DOHH2 (cell line): ENCODE results near the gene COL4A1.

Source experiments
- H3F3A ChIP-seq: fragments of 200-600 bp; sonication (generic), shearing (Covaris generic); 2 replicates; pipeline ENCODE4 v1.6.0; 2016; ENCODE audit warnings: antibody characterized with exemption, mild to moderate bottlenecking; ENCODE audit not compliant: control insufficient read depth, insufficient read depth
- H3K27ac ChIP-seq: fragments of 200-600 bp; sonication (generic); 2 replicates; pipeline ENCODE4 v1.5.1; 2014; ENCODE audit warnings: low read depth, mild to moderate bottlenecking, low read length, moderate library complexity
- H3K27me3 ChIP-seq: fragments of 200-600 bp; sonication (generic); 2 replicates; pipeline ENCODE4 v1.6.1; 2014; ENCODE audit warnings: mild to moderate bottlenecking, low read length, mixed read lengths; ENCODE audit not compliant: control insufficient read depth
- H3K36me3 ChIP-seq: fragments of 200-600 bp; sonication (generic); 2 replicates; pipeline ENCODE4 v1.6.1; 2014; ENCODE audit warnings: mild to moderate bottlenecking, low read length, moderate library complexity, mixed read lengths; ENCODE audit not compliant: control insufficient read depth
- H3K4me1 ChIP-seq: fragments of 200-600 bp; sonication (generic); 2 replicates; pipeline ENCODE4 v1.6.1; 2014; ENCODE audit warnings: mild to moderate bottlenecking, low read length, mixed read lengths; ENCODE audit not compliant: control insufficient read depth
- H3K4me2 ChIP-seq: fragments of 200-600 bp; sonication (generic); 2 replicates; pipeline ENCODE4 v1.6.0; 2014; ENCODE audit warnings: mild to moderate bottlenecking, low read length, moderate library complexity
- H3K4me3 ChIP-seq: fragments of 200-600 bp; sonication (generic); 2 replicates; pipeline ENCODE4 v1.5.1; 2014; ENCODE audit warnings: mild to moderate bottlenecking, low read length, mixed read lengths
- H3K79me2 ChIP-seq: fragments of 200-600 bp; sonication (generic); 2 replicates; pipeline ENCODE4 v1.6.1; 2014; ENCODE audit warnings: mild to moderate bottlenecking, low read length, mixed read lengths; ENCODE audit not compliant: control insufficient read depth
- H3K9me2 ChIP-seq: fragments of 200-600 bp; sonication (generic); replicated peaks from 2 replicates; pipeline ENCODE4 v1.6.1; 2014; ENCODE audit warnings: mild to moderate bottlenecking, low read length, mixed read lengths; ENCODE audit not compliant: control insufficient read depth
- H3K9me3 ChIP-seq: fragments of 200-600 bp; sonication (generic); 2 replicates; pipeline ENCODE4 v1.6.1; 2014; ENCODE audit warnings: antibody characterized with exemption, low read length, mixed read lengths; ENCODE audit not compliant: control insufficient read depth, insufficient read depth
- H4K20me1 ChIP-seq: fragments of 200-600 bp; sonication (generic); 2 replicates; pipeline ENCODE4 v1.6.0; 2014; ENCODE audit warnings: low read depth, mild to moderate bottlenecking, antibody characterized with exemption, low read length, moderate library complexity; ENCODE audit not compliant: control insufficient read depth, insufficient read depth
- CTCF ChIP-seq: fragments of 200-600 bp; sonication (generic); IDR thresholded peaks from one replicate; pipeline ENCODE4 v1.5.1; 2014; ENCODE audit warnings: antibody characterized with exemption, mild to moderate bottlenecking, low read depth, low read length; ENCODE audit not compliant: poor library complexity, severe bottlenecking
- EZH2phosphoT487 ChIP-seq: fragments of 200-600 bp; sonication (generic); IDR thresholded peaks from 2 replicates; pipeline ENCODE4 v1.6.1; 2017; ENCODE audit warnings: borderline replicate concordance, mild to moderate bottlenecking, antibody characterized with exemption, low read length, moderate library complexity, mixed read lengths

Gene COL4A1

DNA sequence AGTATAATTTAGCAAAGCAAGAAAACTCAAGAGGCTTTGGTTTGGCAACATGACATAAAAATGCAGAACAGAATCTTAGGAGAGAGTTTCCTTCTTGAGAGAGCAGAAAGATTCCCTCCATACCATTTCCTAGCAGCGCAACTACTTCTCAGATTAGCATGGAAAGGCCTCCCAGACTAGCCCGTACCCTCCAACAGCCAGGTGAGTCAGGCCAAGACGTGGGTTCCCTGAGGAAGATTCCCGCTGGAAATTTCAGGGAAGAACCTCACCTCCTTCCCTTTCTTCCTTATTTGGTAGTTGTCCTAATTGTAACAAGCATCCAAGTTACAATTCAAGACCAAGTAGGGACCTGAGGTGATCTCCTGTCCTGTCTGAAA lies 12.4 kb upstream of the COL4A1 start:
- no peak for TF ChIP-seq CTCF
- no peak for TF ChIP-seq EZH2phosphoT487
- Histone ChIP-seq H3K79me2 (no peaks in the 10 kb centered on the region), H3F3A (no peaks in the 10 kb centered on the region), H3K36me3 (no peaks in the 10 kb centered on the region), H3K4me2 (no peak overlapping the region), H3K4me3 (no peak overlapping the region), H3K9me2 (no peaks in the 10 kb centered on the region), H4K20me1 (no peaks in the 10 kb centered on the region), H3K9me3 (no peaks in the 10 kb centered on the region), H3K27me3 (no peaks in the 10 kb centered on the region), H3K27ac (no peak overlapping the region), H3K4me1 (no peaks in the 10 kb centered on the region)

- Histone ChIP-seq H3K4me2 (no peak overlapping the region), H3K79me2 (no peaks in the 10 kb centered on the region), H3F3A (no peaks in the 10 kb centered on the region), H3K27me3 (no peaks in the 10 kb centered on the region), H3K36me3 (no peaks in the 10 kb centered on the region), H3K4me1 (no peaks in the 10 kb centered on the region), H3K27ac (no peak overlapping the region), H3K9me2 (no peaks in the 10 kb centered on the region), H3K9me3 (no peaks in the 10 kb centered on the region), H3K4me3 (no peak overlapping the region), H4K20me1 (no peaks in the 10 kb centered on the region)
- TF ChIP-seq EZH2phosphoT487: no peak
- no peak for TF ChIP-seq CTCF
Observed at GRCh38 chr13:110318920-110319319, 12.0 kb upstream of the COL4A1 start.

GRCh38 chr13:110317496-110318195 lies 10.7 kb upstream of the COL4A1 start:
- Histone ChIP-seq H3K27ac (no peak overlapping the region), H3K36me3 (no peaks in the 10 kb centered on the region)

More at GRCh38 chr13:110317496-110318195, 10.7 kb upstream of the COL4A1 start:
- Histone ChIP-seq H3K4me1 (no peaks in the 10 kb centered on the region), H3K27me3 (no peaks in the 10 kb centered on the region), H3K79me2 (no peaks in the 10 kb centered on the region), H4K20me1 (no peaks in the 10 kb centered on the region), H3K4me3 (no peak overlapping the region), H3K4me2 (no peak overlapping the region), H3K9me2 (no peaks in the 10 kb centered on the region), H3F3A (no peaks in the 10 kb centered on the region), H3K9me3 (no peaks in the 10 kb centered on the region)
- no peak for TF ChIP-seq CTCF
- TF ChIP-seq EZH2phosphoT487: no peak
